ENCODE data around the gene HECA.

The HECA gene

GRCh38 chr6:139151425-139152087, 16.7 kb downstream of the HECA start:
- Histone ChIP-seq H3K9ac (ENCODE audit: low read depth, low read length, poor library complexity) (no peak overlapping the region), H3K4me3 (ENCODE audit: low read length in 2 of 2) (no peak overlapping the region), H2BK5ac (ENCODE audit: low read length) (no peak overlapping the region), H3K4me1 (ENCODE audit: control insufficient read depth in 2 of 2, insufficient read depth in 1 of 2, low read depth in 1 of 2, low read length in 2 of 2) (peaks cover 8 to 12% of the 10 kb centered on the region in 2 donors), H2BK120ac (ENCODE audit: low read depth, low read length) (no peak overlapping the region), H2BK12ac (ENCODE audit: low read length) (no peak overlapping the region), H4K8ac (ENCODE audit: low read depth, low read length) (no peak overlapping the region), H3K14ac (ENCODE audit: low read length) (no peak overlapping the region), H3K4ac (ENCODE audit: low read length) (no peak overlapping the region), H4K91ac (ENCODE audit: low read depth, low read length, poor library complexity) (no peak overlapping the region), H3K18ac (ENCODE audit: low read length) (no peak overlapping the region), H3K23ac (ENCODE audit: low read depth, low read length, poor library complexity) (no peak overlapping the region), H3K4me2 (ENCODE audit: insufficient read depth, low read length, poor library complexity, severe bottlenecking) (no peak overlapping the region), H3K27ac (replicated peaks; ENCODE audit: low read length) (peak overlapping the region; percentile 71), H2BK15ac (ENCODE audit: low read length) (no peak overlapping the region), H2AFZ (ENCODE audit: low read length) (peak overlapping the region; percentile 75), H3K27me3 (ENCODE audit: control insufficient read depth in 3 of 3, insufficient read depth in 3 of 3, low read depth in 1 of 3, low read length in 3 of 3) (no peaks in the 10 kb centered on the region), H2AK5ac (ENCODE audit: low read depth, low read length) (no peak overlapping the region), H3K79me1 (ENCODE audit: low read depth, low read length) (no peaks in the 10 kb centered on the region), H3K9me3 (replicated peaks in 1 of 2; ENCODE audit: control insufficient read depth in 2 of 2, insufficient read depth in 1 of 2, low read depth in 1 of 2, low read length in 2 of 2) (no peaks in the 10 kb centered on the region), H3K36me3 (replicated peaks in 1 of 2; ENCODE audit: control insufficient read depth in 2 of 2, insufficient read depth in 2 of 2, low read length in 2 of 2) (no peaks in the 10 kb centered on the region)
- no peak for DNase-seq (ENCODE audit: low spot score)
- WGBS, 2 donors (ENCODE audit: extremely low coverage in 2 of 2, insufficient read length in 2 of 2, insufficient replicate concordance in 1 of 2), result no CpG with 5 or more reads among the region's 6 CpGs

GRCh38 chr6:139152088-139152891, 17.4 kb downstream of the HECA start:
- H2BK120ac ChIP-seq (ENCODE audit: low read depth, low read length), result no peak overlapping the region
- H3K4ac ChIP-seq (ENCODE audit: low read length), result no peak overlapping the region
- no peak for DNase-seq (ENCODE audit: low spot score)
- no peak overlapping the region for H2BK5ac ChIP-seq (ENCODE audit: low read length)
- WGBS, 2 donors (ENCODE audit: extremely low coverage in 2 of 2, insufficient read length in 2 of 2, insufficient replicate concordance in 1 of 2), result no CpG with 5 or more reads among the region's 5 CpGs
- no peaks in the 10 kb centered on the region for H3K9me3 ChIP-seq (replicated peaks in 1 of 2; ENCODE audit: control insufficient read depth in 2 of 2, insufficient read depth in 1 of 2, low read depth in 1 of 2, low read length in 2 of 2)
- peaks cover 8 to 12% of the 10 kb centered on the region in 2 donors for H3K4me1 ChIP-seq (ENCODE audit: control insufficient read depth in 2 of 2, insufficient read depth in 1 of 2, low read depth in 1 of 2, low read length in 2 of 2)
- no peak overlapping the region for H2BK15ac ChIP-seq (ENCODE audit: low read length)
- no peak overlapping the region for H3K4me2 ChIP-seq (ENCODE audit: insufficient read depth, low read length, poor library complexity, severe bottlenecking)
- H4K91ac ChIP-seq (ENCODE audit: low read depth, low read length, poor library complexity), result no peak overlapping the region
- no peak overlapping the region for H3K4me3 ChIP-seq (ENCODE audit: low read length in 2 of 2)
- H3K14ac ChIP-seq (ENCODE audit: low read length), result no peak overlapping the region
- no peak overlapping the region for H2BK12ac ChIP-seq (ENCODE audit: low read length)
- H4K8ac ChIP-seq (ENCODE audit: low read depth, low read length), result no peak overlapping the region
- no peak overlapping the region for H3K9ac ChIP-seq (ENCODE audit: low read depth, low read length, poor library complexity)
- no peak overlapping the region for H2AK5ac ChIP-seq (ENCODE audit: low read depth, low read length)
- H3K27me3 ChIP-seq (ENCODE audit: control insufficient read depth in 3 of 3, insufficient read depth in 3 of 3, low read depth in 1 of 3, low read length in 3 of 3), result no peaks in the 10 kb centered on the region
- H3K27ac ChIP-seq (replicated peaks; ENCODE audit: low read length), result no peak overlapping the region
- H3K79me1 ChIP-seq (ENCODE audit: low read depth, low read length), result no peaks in the 10 kb centered on the region
- no peak overlapping the region for H3K23ac ChIP-seq (ENCODE audit: low read depth, low read length, poor library complexity)
- H3K36me3 ChIP-seq (replicated peaks in 1 of 2; ENCODE audit: control insufficient read depth in 2 of 2, insufficient read depth in 2 of 2, low read length in 2 of 2), result no peaks in the 10 kb centered on the region
- H2AFZ ChIP-seq (ENCODE audit: low read length), result no peak overlapping the region
- no peak overlapping the region for H3K18ac ChIP-seq (ENCODE audit: low read length)

- Histone ChIP-seq H3K4me3 (ENCODE audit: low read length in 2 of 2) (no peak overlapping the region), H2BK12ac (ENCODE audit: low read length) (no peak overlapping the region), H2AFZ (ENCODE audit: low read length) (no peak overlapping the region), H3K18ac (ENCODE audit: low read length) (no peak overlapping the region), H3K36me3 (replicated peaks in 1 of 2; ENCODE audit: control insufficient read depth in 2 of 2, insufficient read depth in 2 of 2, low read length in 2 of 2) (no peaks in the 10 kb centered on the region), H2BK5ac (ENCODE audit: low read length) (no peak overlapping the region), H4K91ac (ENCODE audit: low read depth, low read length, poor library complexity) (no peak overlapping the region), H3K23ac (ENCODE audit: low read depth, low read length, poor library complexity) (no peak overlapping the region), H3K4me1 (ENCODE audit: control insufficient read depth in 2 of 2, insufficient read depth in 1 of 2, low read depth in 1 of 2, low read length in 2 of 2) (peaks cover 8 to 12% of the 10 kb centered on the region in 2 donors), H3K4ac (ENCODE audit: low read length) (no peak overlapping the region), H2BK15ac (ENCODE audit: low read length) (no peak overlapping the region), H3K9ac (ENCODE audit: low read depth, low read length, poor library complexity) (no peak overlapping the region), H3K4me2 (ENCODE audit: insufficient read depth, low read length, poor library complexity, severe bottlenecking) (no peak overlapping the region), H3K9me3 (replicated peaks in 1 of 2; ENCODE audit: control insufficient read depth in 2 of 2, insufficient read depth in 1 of 2, low read depth in 1 of 2, low read length in 2 of 2) (no peaks in the 10 kb centered on the region), H3K79me1 (ENCODE audit: low read depth, low read length) (no peaks in the 10 kb centered on the region), H4K8ac (ENCODE audit: low read depth, low read length) (no peak overlapping the region), H3K14ac (ENCODE audit: low read length) (no peak overlapping the region), H3K27ac (replicated peaks; ENCODE audit: low read length) (no peak overlapping the region), H3K27me3 (ENCODE audit: control insufficient read depth in 3 of 3, insufficient read depth in 3 of 3, low read depth in 1 of 3, low read length in 3 of 3) (no peaks in the 10 kb centered on the region), H2AK5ac (ENCODE audit: low read depth, low read length) (no peak overlapping the region), H2BK120ac (ENCODE audit: low read depth, low read length) (no peak overlapping the region)
- WGBS, 2 donors (ENCODE audit: extremely low coverage in 2 of 2, insufficient read length in 2 of 2, insufficient replicate concordance in 1 of 2), result no CpG with 5 or more reads among the region's 1 CpG
- DNase-seq (ENCODE audit: low spot score), result no peak
Observed at GRCh38 chr6:139152892-139153271, 18.0 kb downstream of the HECA start.

- H3K4me3 ChIP-seq (ENCODE audit: low read length in 2 of 2), result no peak overlapping the region
- no peaks in the 10 kb centered on the region for H3K27me3 ChIP-seq (ENCODE audit: control insufficient read depth in 3 of 3, insufficient read depth in 3 of 3, low read depth in 1 of 3, low read length in 3 of 3)
- H3K9ac ChIP-seq (ENCODE audit: low read depth, low read length, poor library complexity), result no peak overlapping the region
- peaks cover 8 to 11% of the 10 kb centered on the region in 2 donors for H3K4me1 ChIP-seq (ENCODE audit: control insufficient read depth in 2 of 2, insufficient read depth in 1 of 2, low read depth in 1 of 2, low read length in 2 of 2)
- no peaks in the 10 kb centered on the region for H3K79me1 ChIP-seq (ENCODE audit: low read depth, low read length)
- no peak overlapping the region for H3K27ac ChIP-seq (replicated peaks; ENCODE audit: low read length)
- H3K23ac ChIP-seq (ENCODE audit: low read depth, low read length, poor library complexity), result no peak overlapping the region
- no peak overlapping the region for H2BK5ac ChIP-seq (ENCODE audit: low read length)
- H2AK5ac ChIP-seq (ENCODE audit: low read depth, low read length), result no peak overlapping the region
- no peak overlapping the region for H2AFZ ChIP-seq (ENCODE audit: low read length)
- H3K14ac ChIP-seq (ENCODE audit: low read length), result no peak overlapping the region
- no peaks in the 10 kb centered on the region for H3K9me3 ChIP-seq (replicated peaks in 1 of 2; ENCODE audit: control insufficient read depth in 2 of 2, insufficient read depth in 1 of 2, low read depth in 1 of 2, low read length in 2 of 2)
- no peak overlapping the region for H4K91ac ChIP-seq (ENCODE audit: low read depth, low read length, poor library complexity)
- H2BK15ac ChIP-seq (ENCODE audit: low read length), result no peak overlapping the region
- DNase-seq (ENCODE audit: low spot score), result no peak
- no peak overlapping the region for H4K8ac ChIP-seq (ENCODE audit: low read depth, low read length)
- H3K4ac ChIP-seq (ENCODE audit: low read length), result no peak overlapping the region
- H3K4me2 ChIP-seq (ENCODE audit: insufficient read depth, low read length, poor library complexity, severe bottlenecking), result no peak overlapping the region
- H3K36me3 ChIP-seq (replicated peaks in 1 of 2; ENCODE audit: control insufficient read depth in 2 of 2, insufficient read depth in 2 of 2, low read length in 2 of 2), result no peaks in the 10 kb centered on the region
- no peak overlapping the region for H2BK12ac ChIP-seq (ENCODE audit: low read length)
- no peak overlapping the region for H2BK120ac ChIP-seq (ENCODE audit: low read depth, low read length)
- H3K18ac ChIP-seq (ENCODE audit: low read length), result no peak overlapping the region
Observed at GRCh38 chr6:139153855-139154254, 19.0 kb downstream of the HECA start.

Measured in neuronal stem cell (in vitro differentiated cells).